Measurements from ENCODE around the gene SLC22A2.

GRCh38 chr6:160221423-160221822, 37.2 kb downstream of the SLC22A2 start:
- no peak for TF ChIP-seq CTCF (IDR thresholded peaks at IDR 0.05; ENCODE audit: insufficient read depth, low read depth, low read length)
- TF ChIP-seq EZH2 (IDR thresholded peaks at IDR 0.05; ENCODE audit: insufficient read depth, low read length) = no peak

Data from astrocyte (in vitro differentiated cells and primary cell).